H1 (cell line): ENCODE measurements around the gene MACROD1. TPM values are rescaled to one million over a fixed set of nuclear protein-coding genes. Genes with fewer than 3 reads are reported as not detected.

Experiments
- JUND ChIP-seq: IDR thresholded peaks from 2 replicates; pipeline ENCODE4 v1.6.1; 2011; ENCODE audit warnings: mild to moderate bottlenecking, improper control_type of control experiment, low read length
- KDM4A ChIP-seq: IDR thresholded peaks from one replicate; pipeline ENCODE4 v1.7.1; 2012; ENCODE audit warnings: low read depth, mild to moderate bottlenecking, moderate library complexity, low read length, inconsistent platforms; ENCODE audit not compliant: severe bottlenecking
- KDM5A ChIP-seq: fragments of 200-600 bp; IDR thresholded peaks from 2 replicates; pipeline ENCODE4 v1.7.1; 2012; ENCODE audit warnings: mild to moderate bottlenecking, low read length, inconsistent platforms, mixed read lengths
- MAFK ChIP-seq: IDR thresholded peaks from 2 replicates; pipeline ENCODE4 v1.6.1; 2012; ENCODE audit warnings: low read depth, mild to moderate bottlenecking, improper control_type of control experiment, low read length
- NANOG ChIP-seq: IDR thresholded peaks from 2 replicates; pipeline ENCODE4 v1.6.1; 2011; ENCODE audit warnings: low read length, low read depth, mild to moderate bottlenecking, inconsistent platforms; ENCODE audit not compliant: insufficient read depth, poor library complexity, severe bottlenecking
- POLR2A ChIP-seq, 2 experiments: IDR thresholded peaks; 1 replicate in 1 of 2; 2 replicates in 1 of 2; pipeline ENCODE4 v1.6.1; 2011; ENCODE audit warnings: low read depth in 2 of 2, low read length in 2 of 2, mild to moderate bottlenecking in 2 of 2; ENCODE audit errors: control extremely low read depth in 1 of 2
- SIX5 ChIP-seq: IDR thresholded peaks from 2 replicates; pipeline ENCODE4 v1.6.1; 2011; ENCODE audit warnings: mild to moderate bottlenecking, low read depth, low read length
- SP2 ChIP-seq: IDR thresholded peaks from 2 replicates; pipeline ENCODE4 v1.6.1; 2012; ENCODE audit warnings: mild to moderate bottlenecking, low read length, inconsistent platforms
- TAF1 ChIP-seq: IDR thresholded peaks from 2 replicates; pipeline ENCODE4 v1.6.1; 2011; ENCODE audit warnings: mild to moderate bottlenecking, low read depth, low read length
- polyA plus RNA-seq, 7 experiments: library from polyadenylated mRNA; depleted of rRNA in 3 of 7; stranded (reverse) in 5 of 7; unstranded in 2 of 7; fragments of >200 nt in 5 of 7; fragments of 200-250 nt in 2 of 7; gene quantifications; 1 replicate in 5 of 7; 2 replicates in 1 of 7; 4 replicates in 1 of 7; pipeline versions ENCODE4 v1.2.1 to v1.2.3, GENCODE V29; 2011 to 2013; ENCODE audit warnings: missing spikeins in 2 of 7, mixed read lengths in 2 of 7
- total RNA-seq: library from RNA; stranded (reverse); fragmentation: NEBNext Ultra II Directional; extraction: Animal tissue kit (Norgen Biotek cat#: 25700); gene quantifications from 2 replicates; pipeline ENCODE4 v1.2.1, GENCODE V29; 2021
- TF ChIP-seq, protein P1 (sequence below): IDR thresholded peaks from 2 replicates; pipeline ENCODE4 v1.6.1; 2012; ENCODE audit warnings: inconsistent platforms

Gene MACROD1
- total and polyA plus RNA-seq, 2 of the 8 experiments (the other 6 are each of a cell fraction or from before 2014, with no cell fraction given) = 19.5 to 34.1 TPM

- TF ChIP-seq, protein P1, sequence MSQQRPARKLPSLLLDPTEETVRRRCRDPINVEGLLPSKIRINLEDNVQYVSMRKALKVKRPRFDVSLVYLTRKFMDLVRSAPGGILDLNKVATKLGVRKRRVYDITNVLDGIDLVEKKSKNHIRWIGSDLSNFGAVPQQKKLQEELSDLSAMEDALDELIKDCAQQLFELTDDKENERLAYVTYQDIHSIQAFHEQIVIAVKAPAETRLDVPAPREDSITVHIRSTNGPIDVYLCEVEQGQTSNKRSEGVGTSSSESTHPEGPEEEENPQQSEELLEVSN = no peak
- no peak for TF ChIP-seq POLR2A (IDR thresholded peaks at IDR 0.05; ENCODE audit: control extremely low read depth in 1 of 2, low read depth in 2 of 2, low read length in 2 of 2)
- no peak for TF ChIP-seq SP2
- no peak for TF ChIP-seq KDM5A
- TF ChIP-seq NANOG = no peak
- no peak for TF ChIP-seq TAF1
- TF ChIP-seq MAFK = no peak
- no peak for TF ChIP-seq SIX5
- TF ChIP-seq KDM4A = no peak
- no peak for TF ChIP-seq JUND
- TF ChIP-seq, all 59 proteins: peak for 0
Measured at GRCh38 chr11:64089915-64090805, 75.8 kb downstream of the MACROD1 start (continued).
